Body of pancreas (tissue), 4 donors: ENCODE measurements around the gene ZNF177.

Experiments
- CTCF ChIP-seq, 7 experiments: fragments of 450-650 bp in 4 of 7; fragments of 200-600 bp in 3 of 7; sonication (generic) in 3 of 7; IDR thresholded peaks; one replicate each; pipeline ENCODE4 v1.5.1; 2016 to 2019; ENCODE audit warnings: antibody characterized with exemption in 7 of 7
- POLR2A ChIP-seq, 3 donors: fragments of 450-650 bp; IDR thresholded peaks; one replicate each; pipeline ENCODE4 v1.6.1; 2016; ENCODE audit warnings: antibody characterized with exemption in 3 of 3, mild to moderate bottlenecking in 2 of 3

GRCh38 chr19:9406798-9407352 lies 44.1 kb downstream of the ZNF177 start:
- TF ChIP-seq POLR2A (IDR thresholded peaks at IDR 0.05) (no peak), CTCF (IDR thresholded peaks at IDR 0.05) (no peak)
